Astrocyte (in vitro differentiated cells and primary cell): ENCODE data around the gene SCRN1. TPM values are rescaled to one million over a fixed set of nuclear protein-coding genes. Genes with fewer than 3 reads are reported as not detected.

ENCODE experiments used
- DNase-seq: peaks from one replicate; pipeline ENCODE4 v3.0.0-alpha.2; 2010; ENCODE audit warnings: low read depth
- FAIRE-seq: peaks from 2 replicates; lab custom pipeline; 2011; peaks lifted over from hg19 to GRCh38; lab: Jason Lieb, UNC
- H2AFZ ChIP-seq: 2 replicates; pipeline ENCODE4 v1.6.0; 2012; ENCODE audit warnings: low read depth, low read length, inconsistent platforms
- H3K27ac ChIP-seq: 2 replicates; pipeline ENCODE4 v1.5.1; 2011; ENCODE audit warnings: low read depth, low read length, inconsistent platforms
- H3K27me3 ChIP-seq: 2 replicates; pipeline ENCODE4 v1.6.0; 2011; ENCODE audit warnings: low read length, inconsistent platforms; ENCODE audit not compliant: insufficient read depth
- H3K36me3 ChIP-seq: 2 replicates; pipeline ENCODE4 v1.5.1; 2011; ENCODE audit warnings: low read length, inconsistent platforms; ENCODE audit not compliant: insufficient read depth
- H3K4me1 ChIP-seq: 2 replicates; pipeline ENCODE4 v1.5.1; 2011; ENCODE audit warnings: low read length, inconsistent platforms; ENCODE audit not compliant: insufficient read depth
- H3K4me2 ChIP-seq: 2 replicates; pipeline ENCODE4 v1.6.0; 2012; ENCODE audit warnings: low read length, inconsistent platforms
- H3K4me3 ChIP-seq: 2 replicates; pipeline ENCODE4 v1.5.1; 2011; ENCODE audit warnings: low read depth, mild to moderate bottlenecking, low read length, inconsistent platforms; ENCODE audit not compliant: insufficient read depth
- H3K79me2 ChIP-seq: 2 replicates; pipeline ENCODE4 v1.6.0; 2012; ENCODE audit warnings: mild to moderate bottlenecking, low read length, inconsistent platforms; ENCODE audit not compliant: insufficient read depth
- H3K9ac ChIP-seq: 2 replicates; pipeline ENCODE4 v1.6.0; 2012; ENCODE audit warnings: mild to moderate bottlenecking, low read length, inconsistent platforms
- H3K9me3 ChIP-seq: 2 replicates; pipeline ENCODE4 v1.5.1; 2012; ENCODE audit warnings: low read depth, mild to moderate bottlenecking, low read length, inconsistent platforms; ENCODE audit not compliant: insufficient read depth
- H4K20me1 ChIP-seq: 2 replicates; pipeline ENCODE4 v1.6.0; 2012; ENCODE audit warnings: low read length, inconsistent platforms; ENCODE audit not compliant: insufficient read depth
- H3K27ac Mint-ChIP-seq: one replicate; pipeline ENCODE4 v1.8.0; 2021; ENCODE audit warnings: mild to moderate bottlenecking, mixed read lengths; ENCODE audit not compliant: unreplicated experiment
- H3K27me3 Mint-ChIP-seq: one replicate; pipeline ENCODE4 v1.8.0; 2021; ENCODE audit warnings: low read depth, mixed read lengths; ENCODE audit not compliant: unreplicated experiment
- H3K36me3 Mint-ChIP-seq: one replicate; pipeline ENCODE4 v1.8.0; 2021; ENCODE audit warnings: low read depth, mixed read lengths; ENCODE audit not compliant: unreplicated experiment
- H3K4me1 Mint-ChIP-seq: one replicate; pipeline ENCODE4 v1.8.0; 2021; ENCODE audit warnings: low read depth, mixed read lengths; ENCODE audit not compliant: unreplicated experiment
- H3K4me3 Mint-ChIP-seq: one replicate; pipeline ENCODE4 v1.8.0; 2021; ENCODE audit warnings: mild to moderate bottlenecking, moderate library complexity, mixed read lengths; ENCODE audit not compliant: unreplicated experiment
- H3K9me3 Mint-ChIP-seq: one replicate; pipeline ENCODE4 v1.8.0; 2021; ENCODE audit warnings: mild to moderate bottlenecking, mixed read lengths; ENCODE audit not compliant: unreplicated experiment
- CTCF ChIP-seq: IDR thresholded peaks from 2 replicates; pipeline ENCODE4 v1.5.1; 2011; ENCODE audit warnings: low read depth, mild to moderate bottlenecking, inconsistent platforms, low read length, moderate library complexity; ENCODE audit not compliant: insufficient read depth
- EZH2 ChIP-seq: IDR thresholded peaks from 2 replicates; pipeline ENCODE4 v1.6.1; 2012; ENCODE audit warnings: mild to moderate bottlenecking, low read length, inconsistent platforms; ENCODE audit not compliant: insufficient read depth
- total RNA-seq: library from RNA; stranded (reverse); gene quantifications from 2 replicates; pipeline ENCODE4 v1.2.1, GENCODE V29; 2021

Gene SCRN1
- total RNA-seq, 1 donor from 2014 or later: 116 TPM

GRCh38 chr7:30018451-30018850, 28.9 kb upstream of the SCRN1 start:
- no peak overlapping the region for H3K27ac ChIP-seq
- no peak overlapping the region for H3K4me3 ChIP-seq
- no peak overlapping the region for H2AFZ ChIP-seq
- DNase-seq (no peak), FAIRE-seq (no peak)
- Mint-ChIP-seq H3K36me3 (peaks cover 5% of the 10 kb centered on the region), H3K4me3 (no peak overlapping the region), H3K27ac (no peak overlapping the region), H3K9me3 (no peaks in the 10 kb centered on the region), H3K4me1 (peaks cover 8% of the 10 kb centered on the region), H3K27me3 (no peaks in the 10 kb centered on the region)
- no peak overlapping the region for H3K9ac ChIP-seq
- peaks cover 24% of the 10 kb centered on the region for H3K36me3 ChIP-seq
- H3K27me3 ChIP-seq: no peaks in the 10 kb centered on the region
- no peaks in the 10 kb centered on the region for H3K9me3 ChIP-seq
- peaks cover 20% of the 10 kb centered on the region for H4K20me1 ChIP-seq
- peaks cover 28% of the 10 kb centered on the region for H3K79me2 ChIP-seq
- TF ChIP-seq CTCF: no peak
- no peak for TF ChIP-seq EZH2
- peaks cover under 1% of the 10 kb centered on the region for H3K4me1 ChIP-seq
- H3K4me2 ChIP-seq: no peak overlapping the region

- H3K36me3 ChIP-seq: peaks cover 23% of the 10 kb centered on the region
- no peaks in the 10 kb centered on the region for H3K79me2 ChIP-seq
- FAIRE-seq (no peak), DNase-seq (no peak)
- no peaks in the 10 kb centered on the region for H3K9me3 ChIP-seq
- Mint-ChIP-seq H3K4me1 (no peaks in the 10 kb centered on the region), H3K4me3 (no peak overlapping the region), H3K9me3 (no peaks in the 10 kb centered on the region), H3K27me3 (no peaks in the 10 kb centered on the region), H3K36me3 (peaks cover 2% of the 10 kb centered on the region), H3K27ac (no peak overlapping the region)
- H3K4me1 ChIP-seq: no peaks in the 10 kb centered on the region
- no peaks in the 10 kb centered on the region for H3K27me3 ChIP-seq
- no peak overlapping the region for H3K27ac ChIP-seq
- no peak overlapping the region for H3K9ac ChIP-seq
- no peaks in the 10 kb centered on the region for H4K20me1 ChIP-seq
- TF ChIP-seq EZH2 (no peak), CTCF (no peak)
- H3K4me3 ChIP-seq: no peak overlapping the region
- H2AFZ ChIP-seq: no peak overlapping the region
- no peak overlapping the region for H3K4me2 ChIP-seq
Observed at GRCh38 chr7:30012757-30013156, 23.2 kb upstream of the SCRN1 start.

GRCh38 chr7:30010021-30010420, 20.4 kb upstream of the SCRN1 start:
- no peaks in the 10 kb centered on the region for H4K20me1 ChIP-seq
- no peak overlapping the region for H2AFZ ChIP-seq
- Mint-ChIP-seq H3K4me1 (no peaks in the 10 kb centered on the region), H3K27me3 (no peaks in the 10 kb centered on the region), H3K27ac (no peak overlapping the region), H3K9me3 (no peaks in the 10 kb centered on the region), H3K4me3 (no peak overlapping the region), H3K36me3 (peaks cover 2% of the 10 kb centered on the region)
- TF ChIP-seq EZH2 (no peak), CTCF (no peak)
- no peak overlapping the region for H3K4me3 ChIP-seq
- DNase-seq (no peak), FAIRE-seq (no peak)
- no peaks in the 10 kb centered on the region for H3K79me2 ChIP-seq
- H3K36me3 ChIP-seq: peaks cover 19% of the 10 kb centered on the region
- H3K9me3 ChIP-seq: no peaks in the 10 kb centered on the region
- no peaks in the 10 kb centered on the region for H3K27me3 ChIP-seq
- no peaks in the 10 kb centered on the region for H3K4me1 ChIP-seq
- H3K9ac ChIP-seq: no peak overlapping the region
- H3K4me2 ChIP-seq: no peak overlapping the region
- H3K27ac ChIP-seq: no peak overlapping the region
